HG03095 (cell line): ENCODE measurements around the gene RPL29.
A peak's percentile ranks its signal among the peaks of the same experiment; 100 is the strongest.
"Not testable (repeated sequence)": the region's sequence is repeated elsewhere in the genome, so short reads cannot be mapped to it uniquely, and the experiment has no call there.

Source experiments
- ATAC-seq: cut with Tn5 transposase; IDR thresholded peaks from one replicate; pipeline ENCODE4 v1.9.1; 2021; ENCODE audit warnings: moderate library complexity; ENCODE audit not compliant: unreplicated experiment

The RPL29 gene

GRCh38 chr3:51995346-51996163, at the start of gene RPL29:
Gene RPL29 (minus strand): TSS chr3:51995895. CDS start chr3:51995461, 434 bp downstream.
- ATAC-seq, result peak; percentile 85

DNA sequence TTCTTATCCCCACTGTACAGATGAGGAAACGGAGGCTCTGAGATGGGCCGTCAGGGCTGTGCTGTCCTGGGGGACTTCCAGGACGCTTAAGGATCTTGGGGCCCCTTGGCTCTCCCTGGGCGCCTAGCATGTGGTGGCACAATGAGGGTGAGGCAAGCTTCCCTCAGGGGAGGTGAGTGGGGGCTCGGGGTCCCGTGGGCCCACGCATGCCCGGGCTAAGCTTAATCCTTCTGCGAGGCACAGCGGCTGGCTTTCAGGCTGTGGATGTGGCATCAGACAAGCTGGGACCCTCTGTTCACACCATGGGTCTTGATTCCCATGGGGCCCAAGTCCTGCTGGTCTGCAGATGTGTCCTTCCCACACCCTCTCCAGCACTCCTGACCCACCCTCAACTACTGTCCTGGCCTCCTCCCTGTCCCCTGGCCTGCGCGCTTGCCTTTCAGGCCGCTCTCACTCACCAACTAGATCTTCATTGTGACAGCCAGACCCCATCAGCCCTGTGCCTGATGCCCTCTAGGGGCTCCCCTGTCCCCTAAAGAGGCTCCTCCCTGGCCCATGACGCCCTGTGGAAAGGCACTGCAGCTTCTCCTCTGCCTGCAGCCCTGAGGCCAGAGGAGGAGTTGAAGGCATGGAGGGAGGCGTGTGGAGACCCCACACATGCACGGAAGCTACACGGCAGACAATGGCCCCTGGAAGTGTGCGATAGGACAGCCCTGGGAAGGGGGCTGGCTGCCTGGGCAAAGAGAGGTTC, 49.3 kb upstream of the RPL29 start:
- no peak for ATAC-seq

- ATAC-seq, result no peak
Measured at GRCh38 chr3:52043750-52044149, 48.1 kb upstream of the RPL29 start.

GRCh38 chr3:52043039-52043438, 47.3 kb upstream of the RPL29 start:
- not testable (repeated sequence) for ATAC-seq

GRCh38 chr3:52041118-52041731, 45.5 kb upstream of the RPL29 start:
- no peak for ATAC-seq

DNA sequence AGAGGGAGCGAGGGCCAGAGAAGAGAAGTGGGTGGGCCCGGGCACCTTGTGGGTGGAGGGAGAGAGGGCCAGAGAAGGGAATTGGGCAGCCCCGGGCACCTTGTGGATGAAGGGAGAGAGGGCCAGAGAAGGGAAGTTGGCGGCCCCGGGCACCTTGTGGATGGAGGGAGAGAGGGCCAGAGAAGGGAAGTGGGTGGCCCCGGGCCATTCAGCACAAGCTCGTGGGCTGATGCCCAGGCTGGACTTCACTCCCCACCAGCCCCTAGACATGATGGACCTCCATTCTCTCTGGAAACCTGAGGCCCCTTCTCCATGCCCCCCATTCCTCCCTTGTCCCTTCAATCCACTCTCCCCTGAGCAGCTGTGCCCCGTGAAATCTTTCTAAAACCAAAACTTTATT, 44.9 kb upstream of the RPL29 start:
- ATAC-seq, result no peak

DNA sequence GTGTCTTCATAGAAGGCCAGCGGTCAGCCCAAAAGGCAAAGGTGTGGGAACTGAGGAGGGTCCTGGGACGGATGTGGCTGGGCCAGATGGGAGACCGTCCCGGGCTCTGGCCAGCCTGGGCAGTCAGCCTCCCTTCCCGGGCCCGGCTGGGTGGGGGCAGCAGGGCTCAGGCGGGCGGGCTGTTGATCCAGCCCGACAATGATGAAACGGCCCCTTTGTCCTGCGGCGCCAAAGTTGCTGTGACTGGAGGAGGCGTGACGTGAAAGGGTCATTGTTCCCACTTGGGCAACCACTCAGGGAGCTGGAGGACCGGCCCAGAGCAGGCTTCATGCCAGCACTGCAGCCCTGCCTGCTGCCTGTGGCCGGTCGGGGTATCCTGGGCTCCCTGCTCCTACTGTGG, 44.2 kb upstream of the RPL29 start:
- ATAC-seq, result no peak

DNA sequence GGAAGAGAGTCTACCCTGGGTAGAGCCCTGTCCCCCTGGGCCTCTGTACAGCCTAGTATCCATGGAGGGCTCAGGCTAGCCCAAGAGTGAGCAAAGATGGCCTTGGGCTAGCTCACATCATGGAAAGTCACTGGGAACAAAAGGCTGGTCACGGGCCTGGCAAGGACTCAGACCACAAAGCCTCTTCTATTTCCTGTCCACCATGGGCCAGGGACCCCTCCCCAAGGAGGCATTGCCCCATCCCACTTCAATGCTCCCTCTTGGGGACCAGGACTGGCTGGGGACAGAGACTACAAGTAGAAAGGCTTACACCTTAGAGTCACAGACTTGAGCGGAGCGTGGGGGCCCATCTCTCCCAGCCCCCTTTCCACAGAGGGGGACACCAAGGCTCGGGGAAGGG, 43.7 kb upstream of the RPL29 start:
- no peak for ATAC-seq

DNA sequence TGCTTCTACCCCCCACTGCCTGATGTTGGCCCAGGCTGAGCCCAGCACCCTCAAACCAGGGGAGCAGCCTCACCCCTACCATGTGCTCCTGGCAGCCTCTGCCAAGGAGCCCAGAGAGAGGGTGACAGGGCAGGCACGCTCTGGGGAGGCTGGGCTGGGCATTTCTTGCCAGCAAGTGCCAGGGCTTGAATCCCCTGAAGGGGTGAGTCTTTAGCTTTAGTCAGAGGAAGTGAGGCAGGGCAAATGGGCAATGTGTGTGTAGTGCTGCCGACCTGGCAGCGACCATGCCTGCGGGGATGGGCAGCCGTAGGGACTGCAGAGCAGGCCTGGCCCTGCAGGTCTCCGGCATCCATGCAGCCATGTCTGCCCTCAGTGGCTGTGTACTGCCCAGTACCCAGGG, 42.5 kb upstream of the RPL29 start:
- no peak for ATAC-seq

GRCh38 chr3:52037291-52037690, 41.6 kb upstream of the RPL29 start:
- ATAC-seq, result no peak

DNA sequence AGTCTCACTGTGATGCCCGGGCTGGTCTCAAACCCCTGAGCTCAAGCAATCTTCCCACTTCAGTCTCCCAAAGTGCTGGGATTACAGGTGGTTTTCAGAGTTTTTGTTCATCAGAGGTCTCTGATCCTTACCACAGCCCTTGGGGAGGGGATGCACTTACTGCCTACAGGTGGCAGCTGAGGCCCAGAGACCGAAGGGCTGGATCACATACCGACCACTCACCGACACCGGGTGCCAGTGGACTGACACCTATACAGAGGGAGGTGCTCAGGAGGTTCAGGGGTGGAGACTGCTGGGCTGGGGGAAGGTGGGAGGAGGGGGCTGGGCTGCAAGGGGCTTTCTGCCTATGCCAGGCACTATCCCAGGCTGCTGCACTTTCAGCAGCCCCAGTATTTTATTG, 41.1 kb upstream of the RPL29 start:
- no peak for ATAC-seq

- no peak for ATAC-seq
Measured at GRCh38 chr3:52036222-52036694, 40.6 kb upstream of the RPL29 start.

DNA sequence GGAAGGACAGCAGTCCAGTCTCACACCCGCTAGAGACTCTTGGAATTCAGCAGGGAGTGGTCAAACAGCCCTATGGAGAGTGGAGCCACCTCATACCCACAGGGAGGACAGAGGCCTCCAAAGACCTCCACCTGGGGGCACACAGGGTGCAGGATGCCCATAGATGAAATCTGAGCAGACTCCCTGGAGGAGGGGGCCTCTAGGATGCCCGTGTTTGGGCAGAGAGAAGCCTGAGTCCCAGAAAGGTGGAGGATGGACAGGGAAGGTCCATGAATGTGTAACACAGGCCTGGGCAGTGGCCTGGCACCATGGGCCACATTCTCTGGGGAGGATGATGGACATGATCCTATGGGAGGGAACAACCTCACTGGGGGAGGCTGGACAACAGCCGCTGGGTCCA, 39.0 kb upstream of the RPL29 start:
- ATAC-seq, result no peak

DNA sequence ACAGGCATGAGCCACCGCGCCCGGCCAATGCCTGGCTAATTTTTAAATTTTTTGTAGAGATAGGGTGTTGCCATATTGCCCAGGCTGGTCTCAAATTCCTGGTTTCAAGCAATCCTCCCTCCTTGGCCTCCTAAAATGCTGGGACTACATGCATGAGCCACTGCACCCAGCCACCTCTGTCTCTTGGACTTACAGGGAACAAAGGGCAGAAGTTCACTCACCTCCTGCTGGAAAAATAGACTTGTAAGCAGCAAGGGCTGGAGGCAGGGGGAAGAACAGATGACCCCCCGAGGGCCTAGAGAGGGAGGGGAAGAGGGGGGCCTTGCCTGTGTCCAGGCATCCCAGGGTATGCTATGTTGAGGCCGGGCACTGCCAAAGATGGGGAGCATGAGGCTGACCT, 38.5 kb upstream of the RPL29 start:
- ATAC-seq, result no peak

DNA sequence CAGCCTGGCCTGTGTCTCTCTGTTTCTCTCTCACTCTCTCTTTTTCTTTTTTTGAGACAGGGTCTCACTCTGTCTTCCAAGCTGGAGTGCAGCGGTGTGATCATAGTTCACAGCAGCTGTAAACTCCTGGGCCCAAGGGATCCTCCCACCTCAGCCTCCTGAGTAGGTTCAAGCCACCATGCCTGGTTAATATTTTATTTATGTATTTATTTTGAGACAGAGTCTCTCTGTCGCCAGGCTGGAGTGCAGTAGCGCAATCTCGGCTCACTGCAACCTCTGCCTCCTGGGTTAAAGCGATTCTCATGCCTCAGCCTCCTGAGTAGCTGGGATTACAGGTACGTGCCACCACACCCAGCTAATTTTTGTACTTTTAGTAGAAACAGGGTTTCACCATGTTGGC, 38.1 kb upstream of the RPL29 start:
- ATAC-seq, result not testable (repeated sequence)

DNA sequence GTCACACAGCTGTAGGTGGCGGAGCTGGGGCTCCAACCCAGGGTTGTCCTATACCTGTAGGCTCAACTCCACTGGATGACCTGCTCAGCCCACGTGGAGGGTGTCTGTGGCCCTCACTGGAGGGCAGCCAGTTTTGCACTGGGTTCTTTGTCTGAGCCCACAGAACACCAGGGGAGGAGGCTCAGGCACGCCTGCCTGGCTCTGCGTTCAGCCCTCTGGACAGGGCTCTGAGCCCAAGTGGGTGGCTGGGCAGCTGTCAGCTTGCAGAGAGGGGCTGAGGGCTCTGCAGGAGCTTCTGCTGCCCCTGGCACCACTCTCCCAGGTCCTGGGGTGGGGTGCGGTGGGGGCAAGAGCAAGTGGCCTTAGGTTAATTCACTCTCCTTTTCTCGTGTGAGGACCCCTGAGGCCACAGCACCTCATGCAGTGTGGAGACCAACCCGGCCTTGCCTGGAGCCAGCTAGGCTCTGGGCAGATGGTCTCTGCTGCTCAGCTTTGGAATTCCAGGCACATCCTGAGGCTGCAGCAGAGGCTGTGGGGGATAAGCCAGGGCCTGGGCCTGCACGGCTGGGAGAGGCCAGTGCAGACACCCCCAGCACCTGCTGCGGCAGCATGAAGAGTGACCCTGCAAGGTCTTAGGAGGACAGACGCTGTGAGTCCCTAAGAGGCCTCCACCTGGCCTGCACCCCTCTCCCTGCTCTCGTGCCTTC, 37.2 kb upstream of the RPL29 start:
- ATAC-seq, result no peak

DNA sequence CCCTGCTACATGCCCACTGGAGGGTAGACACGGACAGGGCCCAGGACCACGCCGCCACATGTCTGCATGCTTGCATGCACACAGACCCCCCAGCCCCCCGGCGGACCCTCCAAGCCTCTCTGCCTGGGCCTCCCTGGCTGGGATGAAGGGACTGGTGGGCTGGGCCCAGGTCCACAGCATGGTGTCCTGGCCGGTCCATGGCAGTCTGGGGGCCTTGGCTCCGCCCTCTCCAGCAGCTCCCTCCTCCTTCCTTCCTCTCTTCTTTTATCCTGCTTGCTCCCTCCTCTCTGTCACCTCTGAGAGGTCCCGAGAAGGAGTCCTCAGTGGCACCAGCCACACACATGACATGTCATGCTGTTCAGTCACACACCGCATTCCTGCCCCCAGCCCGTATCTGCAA, 36.2 kb upstream of the RPL29 start:
- ATAC-seq, result no peak

- ATAC-seq, result no peak
Measured at GRCh38 chr3:52030714-52031310, 35.1 kb upstream of the RPL29 start.

DNA sequence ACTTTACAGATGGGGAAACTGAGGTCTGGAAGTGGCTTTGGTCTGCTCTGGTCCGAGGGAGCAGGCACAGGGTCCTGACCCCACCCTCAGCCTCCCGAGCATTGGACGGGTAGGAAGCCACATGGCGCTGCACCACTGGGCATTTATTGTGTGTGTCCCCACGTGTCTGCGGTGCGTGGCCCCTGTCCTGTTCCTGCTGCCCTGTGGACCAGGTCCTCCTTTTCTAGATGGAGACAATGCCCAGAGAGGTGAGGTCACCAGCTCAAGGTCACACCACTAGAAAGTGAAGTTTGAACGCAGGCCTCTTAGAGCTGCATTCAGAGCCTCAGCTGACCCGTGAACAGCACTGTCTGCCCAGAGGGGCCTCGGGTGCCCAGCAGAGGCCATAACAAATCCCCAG, 33.8 kb upstream of the RPL29 start:
- ATAC-seq, result no peak

GRCh38 chr3:52029053-52029452, 33.4 kb upstream of the RPL29 start:
- ATAC-seq, result no peak

DNA sequence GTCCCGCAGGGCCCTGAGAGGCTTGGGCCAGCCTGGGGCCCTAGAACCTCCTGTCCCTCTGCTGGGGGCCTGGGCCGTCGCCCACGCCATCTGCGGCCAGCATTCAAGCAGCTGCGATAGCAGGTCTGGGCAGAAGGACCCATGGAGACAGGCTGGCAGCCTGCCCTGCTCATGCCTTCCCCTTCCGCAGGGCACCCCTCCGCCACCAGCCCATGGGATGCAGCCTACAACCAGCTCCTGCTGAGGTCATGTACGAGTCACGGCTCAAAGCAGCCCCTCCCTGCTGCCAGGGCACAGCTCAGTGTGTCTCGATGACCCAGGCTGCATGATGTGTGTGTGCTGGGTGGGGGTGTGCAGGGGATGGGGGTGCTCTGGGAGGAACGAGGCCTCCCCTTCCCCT, 32.9 kb upstream of the RPL29 start:
- ATAC-seq, result no peak
